ENCODE results near the gene ACOT7.

Gene ACOT7

DNA sequence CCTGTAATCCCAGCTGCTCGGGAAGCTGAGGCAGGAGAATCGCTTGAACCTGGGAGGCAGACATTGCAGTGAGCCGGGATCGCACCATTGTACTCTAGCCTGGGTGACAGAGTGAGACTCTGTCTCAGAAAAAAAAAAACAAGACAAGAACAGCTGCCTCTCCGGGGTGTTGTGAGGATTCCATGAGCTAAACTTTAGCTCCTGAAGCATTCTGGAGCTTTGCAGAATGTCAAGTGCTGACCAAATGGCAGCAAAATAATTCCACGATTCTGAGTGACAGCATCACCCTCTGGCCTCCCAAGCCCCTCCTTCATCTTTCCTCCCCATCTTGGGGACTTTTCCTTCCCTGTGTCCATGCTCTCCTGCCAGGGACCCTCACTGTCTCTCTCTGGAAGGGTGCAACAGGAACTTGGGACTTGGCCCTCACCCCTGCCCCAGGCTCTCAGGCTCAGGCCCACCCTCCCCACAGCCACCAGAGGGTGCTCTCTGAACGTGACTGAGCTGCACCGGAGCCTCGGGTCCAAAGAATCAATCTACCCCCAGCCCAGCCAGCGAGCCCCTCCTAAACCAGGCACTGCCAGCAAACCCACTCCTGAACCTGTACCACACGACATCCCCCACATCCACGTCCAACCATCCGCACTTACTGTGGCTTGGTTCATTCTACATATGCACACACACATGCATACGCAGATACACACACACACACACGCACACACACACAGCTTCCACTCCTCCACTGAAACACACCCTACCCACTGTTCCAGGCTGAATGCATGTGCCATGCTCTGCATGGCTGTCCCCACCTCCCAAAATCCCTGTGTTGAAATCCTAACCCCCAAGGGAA, 45.7 kb downstream of the ACOT7 start:
- no peak for DNase-seq (ENCODE audit: low spot score)
- no peak for FAIRE-seq

DNA sequence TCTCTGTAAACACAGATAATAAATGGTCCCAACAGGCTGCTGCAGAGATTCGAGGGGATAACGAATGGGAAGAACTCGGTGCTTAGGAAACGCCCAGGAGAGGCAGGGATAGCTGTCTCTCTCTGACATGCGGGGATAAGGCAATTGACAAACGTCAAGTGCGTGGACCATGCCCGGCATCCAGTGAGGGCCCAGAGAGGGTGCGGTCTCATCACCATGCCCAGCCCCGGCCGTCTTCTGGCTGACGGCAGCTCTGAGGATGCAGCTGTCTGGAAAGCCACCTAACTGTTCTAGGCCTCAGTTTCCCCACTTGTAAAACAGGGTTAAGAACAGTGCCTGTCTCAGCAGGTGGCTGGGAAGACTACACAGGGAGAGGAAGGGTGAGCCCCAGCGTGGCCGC, 48.1 kb downstream of the ACOT7 start:
- DNase-seq (ENCODE audit: low spot score) (no peak), FAIRE-seq (no peak)

DNA sequence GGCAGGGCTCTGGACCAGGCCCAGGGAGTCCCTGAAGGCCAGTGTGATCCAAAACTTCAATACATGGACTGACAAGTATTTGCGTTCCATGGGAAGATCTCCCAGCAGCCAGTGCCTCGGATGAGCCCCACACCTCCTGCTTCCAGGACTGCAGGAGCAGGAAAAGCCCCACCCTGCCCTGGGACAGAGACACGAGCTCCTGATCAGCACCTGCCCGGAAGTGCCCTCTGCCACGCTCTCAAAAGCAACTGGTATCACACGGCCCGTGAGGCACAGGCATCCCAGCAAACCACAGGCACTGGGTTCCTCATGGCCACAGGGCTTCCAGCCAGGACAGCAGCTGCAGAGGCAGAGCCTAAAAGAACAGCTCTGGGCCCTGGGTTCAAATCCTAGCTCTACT, 48.6 kb downstream of the ACOT7 start:
- no peak for DNase-seq (ENCODE audit: low spot score)
- FAIRE-seq = no peak

- peak; percentile 62 for DNase-seq (ENCODE audit: low spot score)
- FAIRE-seq = no peak
Observed at GRCh38 chr1:6343506-6344405, 49.8 kb downstream of the ACOT7 start.

GRCh38 chr1:6342056-6342455, 51.5 kb downstream of the ACOT7 start:
- no peak for FAIRE-seq
- DNase-seq (ENCODE audit: low spot score) = no peak

DNA sequence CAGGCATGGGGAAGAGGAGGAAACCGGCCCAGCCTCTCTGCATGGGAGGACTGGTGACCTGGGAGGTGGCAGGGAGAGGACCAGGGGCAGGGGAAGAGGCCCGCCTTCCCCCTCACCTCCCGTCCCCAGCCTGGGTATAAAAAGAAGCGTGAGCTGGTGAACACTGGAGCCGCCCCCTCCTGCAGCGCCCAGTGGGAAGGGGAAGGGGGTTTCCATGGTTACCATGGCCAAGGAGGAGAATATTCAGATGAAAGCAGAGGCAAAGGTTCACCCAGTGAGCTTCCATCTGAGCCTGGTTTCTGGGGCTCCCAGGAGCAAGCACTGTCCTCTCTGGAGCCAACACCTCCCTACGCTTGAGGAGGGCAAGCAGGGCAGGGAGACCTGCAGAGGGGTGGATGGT, 54.9 kb downstream of the ACOT7 start:
- FAIRE-seq (no peak), DNase-seq (ENCODE audit: low spot score) (no peak)

GRCh38 chr1:6336776-6337622, 56.6 kb downstream of the ACOT7 start:
- FAIRE-seq (no peak), DNase-seq (ENCODE audit: low spot score) (no peak)

DNA sequence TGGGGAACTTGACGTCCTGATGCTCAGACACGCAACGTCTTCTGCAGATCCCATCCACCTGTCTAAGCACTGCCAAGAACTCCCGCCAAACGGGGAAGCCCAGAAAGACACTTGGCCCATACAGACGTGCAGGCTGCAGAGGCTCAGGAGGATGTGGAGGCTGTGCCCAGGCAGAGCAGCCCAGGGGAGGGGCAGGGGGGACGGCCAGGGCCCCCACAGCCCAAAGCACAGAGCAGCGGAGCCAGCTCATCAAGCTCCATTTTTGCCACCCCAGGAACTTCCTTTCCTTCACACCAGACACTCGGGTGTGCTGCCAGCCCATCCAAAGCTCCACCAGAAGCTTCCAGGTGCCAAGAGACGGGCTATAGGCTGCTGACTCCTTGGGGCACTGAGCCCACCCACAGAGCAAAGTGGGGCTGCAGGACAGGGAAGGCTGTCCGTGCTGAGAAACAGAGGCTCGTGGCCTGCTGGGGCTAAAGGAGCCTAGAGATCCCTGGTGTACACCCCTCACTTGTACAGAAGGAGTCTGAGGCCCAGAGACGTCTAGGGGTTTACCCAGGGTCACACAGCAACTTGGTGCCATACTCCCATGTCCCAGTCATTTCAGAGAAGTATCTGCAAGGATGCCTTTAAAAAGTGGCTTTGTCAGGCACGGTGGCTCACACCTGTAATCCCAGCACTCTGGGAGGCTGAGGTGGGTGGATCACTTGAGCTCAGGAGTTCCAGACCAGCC, 59.1 kb downstream of the ACOT7 start:
- no peak for DNase-seq (ENCODE audit: low spot score)
- FAIRE-seq = no peak

DNA sequence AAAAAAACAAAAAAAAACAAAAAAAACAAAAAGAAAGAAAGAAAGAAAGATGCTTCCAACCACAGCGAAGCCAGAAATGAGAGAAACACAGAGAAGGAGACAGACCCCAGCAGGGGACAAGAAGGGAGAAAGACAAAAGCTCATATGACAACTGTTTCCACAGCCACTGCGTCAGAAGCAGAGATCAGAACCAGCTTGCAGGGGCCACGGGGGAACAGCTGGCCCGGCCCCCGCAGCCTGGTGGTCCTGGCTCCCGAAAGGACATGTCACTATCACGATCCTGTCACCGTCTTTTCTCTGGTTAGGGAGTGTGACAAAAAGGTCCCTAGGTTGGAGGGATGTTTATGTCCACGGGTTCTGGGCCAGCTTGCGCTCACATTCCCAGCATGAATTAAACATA, 60.7 kb downstream of the ACOT7 start:
- FAIRE-seq = no peak

GRCh38 chr1:6331543-6332273, 61.9 kb downstream of the ACOT7 start:
- FAIRE-seq (no peak), DNase-seq (ENCODE audit: low spot score) (no peak)

More for the DNA sequence above, 60.7 kb downstream of the ACOT7 start:
- DNase-seq (ENCODE audit: low spot score) = no peak

- FAIRE-seq = no peak
- DNase-seq (ENCODE audit: low spot score) = no peak
Observed at GRCh38 chr1:6330410-6330911, 63.1 kb downstream of the ACOT7 start.

GRCh38 chr1:6329851-6330250, 63.7 kb downstream of the ACOT7 start:
- DNase-seq (ENCODE audit: low spot score) = no peak
- FAIRE-seq = no peak

DNA sequence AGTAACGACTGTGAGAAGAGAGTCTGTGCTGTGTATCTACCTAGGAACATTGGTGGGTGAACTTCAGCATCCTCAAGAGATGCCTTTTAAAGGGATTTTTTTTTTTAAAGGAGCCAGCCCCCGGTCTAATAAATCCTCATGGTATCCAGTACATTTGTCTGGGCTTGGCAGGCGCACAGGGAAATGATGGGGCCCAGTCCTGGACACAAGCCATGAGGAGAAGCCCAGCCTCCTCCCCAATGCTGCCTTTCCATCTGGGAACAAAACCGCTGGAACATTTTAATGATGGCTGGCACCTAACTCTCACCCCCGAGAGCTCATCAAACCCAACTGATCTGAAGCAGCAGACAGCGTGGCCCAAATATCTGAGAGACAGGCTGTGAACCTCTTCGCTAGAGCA, 64.2 kb downstream of the ACOT7 start:
- DNase-seq (ENCODE audit: low spot score) (no peak), FAIRE-seq (no peak)

- no peak for FAIRE-seq
Observed at GRCh38 chr1:6328696-6329095, 64.9 kb downstream of the ACOT7 start.

GRCh38 chr1:6328091-6328490, 65.5 kb downstream of the ACOT7 start:
- DNase-seq (ENCODE audit: low spot score) (no peak), FAIRE-seq (no peak)

More at GRCh38 chr1:6328696-6329095, 64.9 kb downstream of the ACOT7 start:
- DNase-seq (ENCODE audit: low spot score) = no peak

GRCh38 chr1:6325482-6325881, 68.1 kb downstream of the ACOT7 start:
- FAIRE-seq (no peak), DNase-seq (ENCODE audit: low spot score) (no peak)

GRCh38 chr1:6322161-6322560, 71.4 kb downstream of the ACOT7 start:
- no peak for DNase-seq (ENCODE audit: low spot score)
- no peak for FAIRE-seq

DNA sequence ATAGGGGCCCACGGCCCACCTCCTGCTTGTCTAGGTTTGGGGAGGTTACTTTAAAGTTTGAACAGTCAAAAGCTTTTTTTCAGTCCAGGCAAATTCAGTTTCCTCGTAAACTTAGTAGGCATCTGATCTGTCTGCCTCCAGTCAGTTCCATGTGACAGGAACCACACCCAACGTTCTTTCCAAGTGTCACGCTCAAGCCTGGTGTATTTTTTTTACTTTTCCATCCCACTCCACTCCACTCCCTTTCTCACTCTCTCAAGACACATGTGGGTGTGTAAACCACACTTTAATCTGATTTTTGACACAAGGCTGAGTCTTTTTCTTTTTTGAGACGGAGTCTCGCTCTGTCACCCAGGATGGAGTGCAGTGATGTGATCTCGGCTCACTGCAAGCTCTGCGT, 72.4 kb downstream of the ACOT7 start:
- no peak for FAIRE-seq

DNA sequence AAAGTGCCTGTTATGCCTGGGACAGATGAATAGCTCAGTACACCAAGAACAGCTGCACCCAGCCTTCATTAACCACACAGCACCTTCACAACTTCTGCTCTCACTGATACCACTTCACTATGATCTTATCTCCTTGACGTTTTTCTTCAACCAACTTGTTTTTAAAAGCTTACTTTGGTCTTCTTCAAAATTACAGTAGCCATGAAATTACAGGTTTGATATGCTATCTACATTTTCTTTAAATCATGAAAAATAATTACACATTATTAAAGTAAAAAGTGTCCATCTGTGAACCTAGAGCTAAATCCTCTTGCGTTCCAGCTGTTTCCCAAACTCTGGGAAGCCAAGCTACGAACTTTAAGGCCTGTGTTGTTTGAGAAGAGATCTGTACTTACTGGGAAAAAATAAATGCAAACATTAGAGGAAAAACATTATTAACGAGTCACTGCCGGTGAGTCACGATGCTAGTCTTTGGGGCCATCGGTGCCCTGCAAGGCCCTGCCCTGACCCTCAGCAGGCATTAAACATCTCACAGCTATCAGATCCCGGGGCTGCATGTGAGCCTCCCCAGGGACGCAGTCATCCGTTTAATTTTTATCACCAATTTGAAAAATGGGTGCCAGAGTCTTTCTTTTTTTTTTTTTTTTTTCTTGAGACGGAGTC, 76.3 kb downstream of the ACOT7 start:
- FAIRE-seq (no peak), DNase-seq (ENCODE audit: low spot score) (no peak)

More for the DNA sequence above, 72.4 kb downstream of the ACOT7 start:
- DNase-seq (ENCODE audit: low spot score) = no peak

Data from urothelium cell line (cell line).